Measurements from ENCODE around the gene CRABP1.
A peak's percentile ranks its signal among the peaks of the same experiment; 100 is the strongest.
"Not testable (repeated sequence)": the region's sequence is repeated elsewhere in the genome, so short reads cannot be mapped to it uniquely, and the experiment has no call there.

The CRABP1 gene

GRCh38 chr15:78350058-78350457 lies 9.9 kb downstream of the CRABP1 start:
- DNase-seq: no peak

- no peak for DNase-seq
Measured at GRCh38 chr15:78351539-78351938, 11.4 kb downstream of the CRABP1 start.

GRCh38 chr15:78353093-78353492 lies 12.9 kb downstream of the CRABP1 start:
- no peak for DNase-seq

- no peak for DNase-seq
Measured at GRCh38 chr15:78355177-78355576, 15.0 kb downstream of the CRABP1 start.

- no peak for DNase-seq
Measured at GRCh38 chr15:78358102-78358870, 18.1 kb downstream of the CRABP1 start.

- DNase-seq: no peak
Measured at GRCh38 chr15:78359041-78359808, 19.1 kb downstream of the CRABP1 start.

GRCh38 chr15:78360367-78360801 lies 20.2 kb downstream of the CRABP1 start:
- no peak for DNase-seq

GRCh38 chr15:78360958-78361718 lies 21.0 kb downstream of the CRABP1 start:
- DNase-seq: no peak

- DNase-seq: no peak
Measured at GRCh38 chr15:78361771-78362506, 21.8 kb downstream of the CRABP1 start.

- DNase-seq: no peak
Measured at GRCh38 chr15:78362716-78363380, 22.7 kb downstream of the CRABP1 start.

- no peak for DNase-seq
Measured at GRCh38 chr15:78363381-78363734, 23.2 kb downstream of the CRABP1 start.

- DNase-seq: no peak
Measured at GRCh38 chr15:78364233-78364632, 24.1 kb downstream of the CRABP1 start.

- DNase-seq: no peak
Measured at GRCh38 chr15:78365917-78366316, 25.8 kb downstream of the CRABP1 start.

GRCh38 chr15:78366342-78366741 lies 26.2 kb downstream of the CRABP1 start:
- DNase-seq: no peak

- no peak for DNase-seq
Measured at GRCh38 chr15:78368651-78369050, 28.5 kb downstream of the CRABP1 start.

- no peak for DNase-seq
Measured at GRCh38 chr15:78369161-78369560, 29.0 kb downstream of the CRABP1 start.

- no peak for DNase-seq
Measured at GRCh38 chr15:78370013-78370412, 29.9 kb downstream of the CRABP1 start.

- DNase-seq: no peak
Measured at GRCh38 chr15:78372880-78373279, 32.7 kb downstream of the CRABP1 start.

- DNase-seq: peak; percentile 18
Measured at GRCh38 chr15:78374436-78375393, 34.6 kb downstream of the CRABP1 start.

- not testable (repeated sequence) for DNase-seq
Measured at GRCh38 chr15:78380143-78380542, 40.0 kb downstream of the CRABP1 start.
